Sigmoid colon (tissue), 4 donors: ENCODE results near the gene TM4SF18.

ENCODE experiments used
- CTCF ChIP-seq, 4 experiments: fragments of 450-650 bp in 3 of 4; fragments of 200-600 bp in 1 of 4; IDR thresholded peaks; one replicate each; pipeline ENCODE4 v1.5.1; 2016 to 2019; ENCODE audit warnings: antibody characterized with exemption in 4 of 4, mild to moderate bottlenecking in 3 of 4, moderate library complexity in 2 of 4
- POLR2A ChIP-seq, 2 donors: fragments of 450-650 bp; IDR thresholded peaks; one replicate each; pipeline ENCODE4 v1.6.1; 2016; ENCODE audit warnings: antibody characterized with exemption in 2 of 2, mild to moderate bottlenecking in 2 of 2, moderate library complexity in 2 of 2
- POLR2AphosphoS5 ChIP-seq, 4 donors: sonication (generic); formaldehyde crosslinking; IDR thresholded peaks; one replicate each; pipeline ENCODE4 v1.6.1; 2017; ENCODE audit warnings: antibody characterized with exemption in 4 of 4

GRCh38 chr3:149362366-149362765 lies 28.9 kb upstream of the TM4SF18 start:
- TF ChIP-seq POLR2AphosphoS5 (IDR thresholded peaks at IDR 0.05) (no peak), POLR2A (IDR thresholded peaks at IDR 0.05) (no peak), CTCF (IDR thresholded peaks at IDR 0.05) (no peak)
